NCI-H524 treated with DMSO at 0.1 percent for 48 hours (cell line): Measurements from ENCODE around the gene SRCAP.

Experiments
- DNase-seq: peaks from one replicate; lab custom pipeline; 2025; lab: John Stamatoyannopoulos, UW

SRCAP gene

DNA sequence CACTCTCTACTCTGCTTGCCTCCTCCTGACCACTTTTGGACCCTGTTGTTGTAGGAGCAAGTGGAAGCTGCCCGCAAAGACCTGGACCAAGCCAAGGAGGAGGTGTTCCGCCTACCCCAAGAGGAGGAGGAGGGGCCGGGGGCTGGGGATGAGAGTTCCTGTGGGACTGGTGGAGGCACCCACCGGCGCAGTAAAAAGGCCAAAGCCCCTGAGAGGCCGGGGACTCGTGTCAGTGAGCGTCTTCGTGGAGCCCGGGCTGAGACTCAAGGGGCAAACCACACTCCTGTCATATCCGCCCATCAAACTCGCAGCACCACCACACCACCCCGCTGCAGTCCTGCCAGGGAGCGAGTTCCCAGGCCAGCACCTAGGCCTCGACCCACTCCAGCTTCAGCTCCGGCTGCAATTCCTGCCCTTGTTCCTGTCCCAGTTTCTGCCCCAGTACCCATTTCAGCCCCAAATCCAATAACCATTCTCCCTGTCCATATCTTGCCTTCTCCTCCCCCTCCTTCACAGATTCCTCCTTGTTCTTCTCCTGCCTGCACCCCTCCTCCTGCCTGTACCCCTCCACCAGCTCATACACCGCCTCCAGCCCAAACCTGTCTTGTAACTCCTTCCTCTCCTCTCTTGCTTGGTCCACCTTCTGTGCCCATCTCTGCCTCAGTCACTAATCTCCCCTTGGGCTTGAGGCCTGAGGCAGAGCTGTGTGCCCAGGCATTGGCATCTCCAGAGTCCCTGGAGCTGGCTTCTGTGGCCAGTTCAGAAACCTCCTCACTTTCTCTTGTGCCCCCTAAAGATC, 38.2 kb downstream of the SRCAP start:
- no peak for DNase-seq

- no peak for DNase-seq
Observed at GRCh38 chr16:30737794-30738648, 39.0 kb downstream of the SRCAP start.

DNA sequence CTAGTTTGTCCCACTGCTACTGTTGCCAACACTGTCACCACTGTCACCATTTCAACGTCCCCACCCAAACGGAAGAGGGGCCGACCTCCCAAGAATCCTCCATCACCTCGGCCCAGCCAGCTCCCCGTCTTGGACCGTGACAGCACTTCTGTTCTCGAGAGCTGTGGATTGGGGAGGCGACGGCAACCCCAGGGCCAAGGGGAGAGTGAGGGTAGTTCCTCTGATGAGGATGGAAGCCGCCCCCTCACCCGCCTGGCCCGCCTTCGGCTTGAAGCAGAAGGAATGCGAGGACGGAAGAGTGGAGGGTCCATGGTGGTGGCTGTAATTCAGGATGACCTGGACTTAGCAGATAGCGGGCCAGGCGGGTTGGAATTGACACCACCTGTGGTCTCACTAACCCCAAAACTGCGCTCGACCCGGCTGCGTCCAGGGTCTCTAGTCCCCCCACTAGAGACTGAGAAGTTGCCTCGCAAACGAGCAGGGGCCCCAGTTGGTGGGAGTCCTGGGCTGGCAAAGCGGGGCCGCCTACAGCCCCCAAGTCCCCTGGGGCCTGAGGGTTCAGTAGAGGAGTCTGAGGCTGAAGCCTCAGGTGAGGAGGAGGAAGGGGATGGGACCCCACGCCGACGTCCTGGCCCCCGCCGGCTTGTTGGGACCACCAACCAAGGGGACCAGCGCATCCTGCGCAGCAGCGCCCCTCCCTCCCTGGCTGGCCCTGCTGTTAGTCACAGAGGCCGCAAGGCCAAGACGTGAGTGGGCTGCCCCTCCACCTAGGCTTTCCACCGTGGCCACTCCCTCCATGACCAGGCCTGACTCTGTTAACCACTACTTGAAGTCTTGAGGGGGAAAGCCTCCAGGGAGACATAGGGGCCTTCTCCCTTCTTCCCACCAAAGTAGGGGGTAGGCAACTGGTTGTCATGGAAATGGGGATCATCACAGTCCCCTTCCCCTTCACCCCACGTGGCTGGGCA, 40.3 kb downstream of the SRCAP start:
- no peak for DNase-seq

GRCh38 chr16:30740364-30741251, 41.6 kb downstream of the SRCAP start:
- no peak for DNase-seq

GRCh38 chr16:30741461-30741914, 42.5 kb downstream of the SRCAP start:
- no peak for DNase-seq

DNA sequence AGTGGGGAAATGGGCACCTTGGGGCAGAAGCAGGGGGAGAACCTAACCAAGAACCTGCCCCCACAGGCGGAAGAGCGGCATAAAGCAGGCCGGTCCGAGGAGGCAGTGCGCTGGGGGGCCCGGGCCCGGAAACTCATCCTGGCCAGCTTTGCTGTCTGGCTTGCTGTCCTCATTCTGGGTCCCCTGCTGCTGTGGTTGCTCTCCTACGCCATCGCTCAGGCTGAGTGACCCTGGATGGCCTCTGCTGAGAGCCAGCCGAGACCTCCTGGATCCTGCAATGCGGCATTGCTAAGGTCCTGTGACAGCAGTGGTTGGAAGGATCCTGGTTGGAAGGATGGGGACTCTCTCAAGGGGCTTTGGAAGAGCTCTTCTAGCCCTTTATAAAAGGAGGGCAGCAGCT, 44.7 kb downstream of the SRCAP start:
- no peak for DNase-seq

GRCh38 chr16:30744183-30744582, 45.2 kb downstream of the SRCAP start:
- DNase-seq: no peak

DNA sequence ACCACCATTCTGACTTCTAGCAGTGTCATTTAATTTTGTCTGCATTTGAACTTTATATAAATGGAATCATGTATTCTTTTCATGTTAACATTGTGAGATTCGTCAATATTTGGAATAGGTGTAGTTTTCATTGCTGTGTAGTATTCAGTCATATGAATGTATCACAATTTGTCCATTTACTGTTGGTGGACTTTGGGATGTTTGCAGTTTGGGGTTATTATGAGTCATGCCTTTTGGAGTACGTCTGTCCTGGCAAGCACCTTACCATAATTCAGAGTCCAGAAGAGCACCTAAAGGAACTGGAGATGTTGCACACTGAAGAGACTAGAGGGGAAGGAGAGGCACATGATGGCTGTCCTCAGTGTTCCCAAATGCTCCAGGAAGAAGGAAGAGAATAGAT, 46.1 kb downstream of the SRCAP start:
- no peak for DNase-seq

- no peak for DNase-seq
Observed at GRCh38 chr16:30746638-30747175, 47.7 kb downstream of the SRCAP start.

DNA sequence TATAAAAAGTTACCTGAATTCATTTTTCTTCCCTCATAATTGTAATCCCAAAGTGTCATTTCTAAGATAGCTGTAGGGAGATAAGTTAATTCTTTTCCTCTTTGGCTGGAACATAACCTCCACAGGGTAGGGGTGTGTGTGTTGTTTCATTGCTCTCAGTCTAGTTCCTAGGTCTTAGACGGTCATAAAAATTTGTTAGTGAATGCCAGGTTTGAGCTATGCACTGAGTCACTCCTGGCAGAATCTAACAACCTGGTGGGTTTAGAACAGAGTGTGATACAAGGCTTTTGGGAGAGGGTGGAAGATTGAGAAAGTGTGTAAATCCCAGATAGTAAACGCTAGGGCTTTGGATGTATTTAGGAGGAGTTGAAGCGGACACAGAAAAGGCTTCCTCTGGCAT, 48.4 kb downstream of the SRCAP start:
- no peak for DNase-seq

- DNase-seq: peak; percentile 93
Observed at GRCh38 chr16:30747799-30748633, 49.0 kb downstream of the SRCAP start, which contains the start of gene PHKG2. Gene PHKG2, plus strand, starts transcription at chr16:30748425. Its CDS starts 396 bp downstream, at chr16:30748821.

- DNase-seq: no peak
Observed at GRCh38 chr16:30748634-30749445, 49.9 kb downstream of the SRCAP start.

DNA sequence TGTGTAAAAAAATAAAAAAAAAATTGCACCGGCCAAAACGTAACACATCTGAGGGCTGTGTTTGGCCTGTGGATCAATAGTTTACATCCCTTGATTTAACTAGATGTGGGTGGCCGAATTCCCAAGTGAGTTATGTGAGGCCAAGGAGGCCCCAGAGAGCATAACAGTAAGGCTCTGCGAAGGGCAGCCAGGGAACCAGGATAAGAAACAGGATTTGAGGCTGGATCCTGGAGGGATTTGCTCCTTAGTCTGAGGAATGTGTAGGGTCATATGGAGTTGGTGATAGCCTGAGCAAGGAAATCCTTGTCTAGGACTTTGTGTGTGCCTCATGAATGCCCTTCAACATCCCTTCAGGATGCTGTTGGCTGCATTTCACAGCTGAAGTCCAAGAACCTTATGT, 51.2 kb downstream of the SRCAP start:
- DNase-seq: no peak

GRCh38 chr16:30750876-30751465, 52.0 kb downstream of the SRCAP start:
- no peak for DNase-seq

- DNase-seq: no peak
Observed at GRCh38 chr16:30753596-30753995, 54.6 kb downstream of the SRCAP start.

DNA sequence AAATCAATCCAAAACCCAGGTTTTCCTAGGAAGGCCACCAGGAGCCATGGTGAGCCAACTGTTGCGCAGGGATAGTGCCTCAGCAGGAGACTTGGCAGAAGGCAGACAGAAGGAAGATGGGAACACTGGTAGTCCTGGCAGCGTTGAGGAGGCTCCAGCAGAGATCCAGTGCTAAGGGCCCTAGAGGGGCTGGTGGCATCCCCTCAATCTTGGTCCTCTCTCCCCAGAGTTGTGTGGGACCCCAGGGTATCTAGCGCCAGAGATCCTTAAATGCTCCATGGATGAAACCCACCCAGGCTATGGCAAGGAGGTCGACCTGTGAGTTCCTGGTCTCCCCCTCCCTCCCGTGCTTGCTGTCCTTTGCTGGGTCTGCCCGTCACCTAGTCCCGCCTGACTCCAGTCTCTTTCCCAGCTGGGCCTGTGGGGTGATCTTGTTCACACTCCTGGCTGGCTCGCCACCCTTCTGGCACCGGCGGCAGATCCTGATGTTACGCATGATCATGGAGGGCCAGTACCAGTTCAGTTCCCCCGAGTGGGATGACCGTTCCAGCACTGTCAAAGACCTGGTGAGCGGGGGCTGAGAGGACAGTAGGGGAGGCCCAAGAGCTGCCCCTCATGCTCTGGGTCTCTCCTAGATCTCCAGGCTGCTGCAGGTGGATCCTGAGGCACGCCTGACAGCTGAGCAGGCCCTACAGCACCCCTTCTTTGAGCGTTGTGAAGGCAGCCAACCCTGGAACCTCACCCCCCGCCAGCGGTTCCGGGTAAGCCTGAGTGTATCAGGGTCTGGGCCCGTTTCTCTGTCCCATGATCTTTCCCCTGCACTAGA, 57.2 kb downstream of the SRCAP start:
- DNase-seq: no peak

GRCh38 chr16:30756781-30757100, 57.8 kb downstream of the SRCAP start:
- DNase-seq: no peak

GRCh38 chr16:30757316-30757715, 58.3 kb downstream of the SRCAP start:
- DNase-seq: no peak
